Umbilical cord (tissue), 2 donors: ENCODE data around the gene PHKA2. TPM values are rescaled to one million over a fixed set of nuclear protein-coding genes. Genes with fewer than 3 reads are reported as not detected.

ENCODE experiments used
- DNase-seq: peaks from one replicate; pipeline ENCODE4 v3.0.0-alpha.2; 2015; ENCODE audit warnings: low spot score
- total RNA-seq: library from RNA; depleted of rRNA; stranded (reverse); fragments of >200 nt; gene quantifications from one replicate; pipeline ENCODE4 v1.2.3, GENCODE V29; 2014; ENCODE audit warnings: low replicate concordance; ENCODE audit not compliant: insufficient read depth

The PHKA2 gene
- total RNA-seq, 1 donor from 2014 or later = 8.7 TPM

DNA sequence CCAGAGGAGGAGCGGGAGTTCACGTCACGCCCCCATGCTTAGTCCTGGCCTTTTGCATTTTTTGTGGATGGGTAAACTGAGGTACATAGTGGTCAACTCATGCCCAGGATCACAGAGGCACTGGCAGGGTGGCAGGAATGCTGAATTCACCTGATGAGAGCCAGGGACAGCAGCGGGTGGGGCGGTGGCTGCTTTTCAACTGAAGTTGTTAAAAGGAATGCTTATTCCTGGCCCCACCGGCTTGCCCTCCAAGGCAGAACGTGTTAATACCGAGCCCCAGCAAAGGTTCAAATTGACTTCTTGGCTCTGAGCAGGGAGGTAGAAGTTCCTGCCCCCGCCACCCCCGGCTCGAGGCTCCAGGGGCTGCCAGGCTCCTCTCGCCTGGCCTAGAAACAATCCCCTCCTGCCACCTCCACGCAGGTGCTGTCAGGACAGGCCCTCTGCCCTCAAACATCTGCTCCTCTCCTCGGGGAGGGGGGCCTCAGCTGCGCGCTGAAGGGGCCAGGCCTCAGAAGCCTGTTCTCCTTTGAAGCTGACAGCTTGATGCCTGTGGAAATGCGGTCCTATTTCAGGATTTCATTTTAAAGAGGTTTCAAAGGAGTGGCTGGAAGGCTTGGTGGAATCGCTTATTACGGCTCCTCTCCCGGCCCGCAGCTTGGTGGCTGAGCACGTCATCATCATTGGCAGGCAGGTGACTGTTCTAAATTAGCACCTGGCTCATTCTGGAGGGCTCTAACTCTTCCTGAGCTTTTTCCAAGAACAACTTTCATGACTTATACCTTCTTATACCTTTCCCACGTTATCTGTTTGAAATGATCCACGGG, 93.0 kb downstream of the PHKA2 start:
- DNase-seq = no peak

DNA sequence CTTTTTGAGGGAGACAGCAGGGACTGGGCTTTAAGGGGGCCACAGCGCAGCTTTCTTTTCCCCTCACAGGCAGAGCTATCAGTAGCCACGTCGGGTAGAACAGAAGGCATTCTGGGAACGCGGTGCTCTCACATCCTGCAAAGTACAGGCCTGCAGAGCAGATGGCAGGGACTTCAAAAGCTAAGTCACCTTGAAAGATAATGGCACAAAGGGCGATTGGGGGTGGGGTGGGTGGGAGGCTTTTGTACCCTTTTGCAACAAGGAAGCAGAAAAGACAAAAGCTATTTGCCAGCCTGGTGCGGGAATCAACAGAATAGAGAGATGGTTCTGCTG, 93.9 kb downstream of the PHKA2 start:
- DNase-seq = no peak

- DNase-seq = no peak
These were observed 94.4 kb downstream of the PHKA2 start for GRCh38 chrX:18889346-18890048.

DNA sequence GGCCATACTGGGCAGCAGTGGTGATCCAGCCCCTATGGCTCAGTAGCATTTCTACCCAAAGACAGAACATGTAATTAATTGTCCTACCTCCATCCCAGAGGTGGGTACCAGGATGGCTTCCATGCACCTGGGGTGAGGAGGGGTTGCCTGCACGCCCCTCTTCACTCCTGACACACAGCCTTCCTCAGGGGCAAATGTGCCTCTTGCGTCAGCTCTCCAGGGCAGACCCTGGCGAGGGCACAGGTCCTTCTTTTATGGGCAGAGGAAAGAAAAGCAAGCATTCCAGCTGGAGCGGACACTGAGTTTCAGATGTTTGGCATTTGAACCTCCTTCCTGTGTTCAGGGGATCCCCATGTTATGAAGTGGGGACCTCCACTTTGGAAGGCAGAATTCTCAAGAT, 95.6 kb downstream of the PHKA2 start:
- no peak for DNase-seq

DNA sequence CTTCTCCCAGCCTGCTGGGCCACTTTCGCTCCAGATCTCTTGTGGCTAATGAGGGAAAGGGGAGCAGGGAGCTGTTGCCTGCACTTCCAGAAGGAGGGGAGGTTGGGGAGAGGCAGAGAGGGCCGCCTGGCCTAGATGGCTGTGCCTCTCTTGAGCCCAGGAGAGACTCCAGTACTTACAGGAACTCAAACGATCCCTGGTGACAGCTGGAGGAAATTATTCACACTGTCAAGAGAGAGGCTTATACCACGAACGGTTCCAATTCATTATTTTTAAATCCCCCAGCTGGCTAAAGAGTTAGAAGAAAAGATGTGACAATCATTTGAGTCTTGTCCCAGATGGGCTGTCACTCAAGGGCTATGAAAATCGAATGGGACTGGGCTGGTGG, 96.1 kb downstream of the PHKA2 start:
- DNase-seq = no peak

GRCh38 chrX:18887177-18887824, 96.6 kb downstream of the PHKA2 start:
- no peak for DNase-seq

- peak; percentile 81 for DNase-seq
These were observed 97.4 kb downstream of the PHKA2 start for GRCh38 chrX:18886344-18887161.

GRCh38 chrX:18886005-18886343, 97.9 kb downstream of the PHKA2 start:
- no peak for DNase-seq

GRCh38 chrX:18885328-18886004, 98.4 kb downstream of the PHKA2 start:
- DNase-seq = peak; percentile 63

GRCh38 chrX:18884916-18885315, 99.0 kb downstream of the PHKA2 start:
- no peak for DNase-seq

DNA sequence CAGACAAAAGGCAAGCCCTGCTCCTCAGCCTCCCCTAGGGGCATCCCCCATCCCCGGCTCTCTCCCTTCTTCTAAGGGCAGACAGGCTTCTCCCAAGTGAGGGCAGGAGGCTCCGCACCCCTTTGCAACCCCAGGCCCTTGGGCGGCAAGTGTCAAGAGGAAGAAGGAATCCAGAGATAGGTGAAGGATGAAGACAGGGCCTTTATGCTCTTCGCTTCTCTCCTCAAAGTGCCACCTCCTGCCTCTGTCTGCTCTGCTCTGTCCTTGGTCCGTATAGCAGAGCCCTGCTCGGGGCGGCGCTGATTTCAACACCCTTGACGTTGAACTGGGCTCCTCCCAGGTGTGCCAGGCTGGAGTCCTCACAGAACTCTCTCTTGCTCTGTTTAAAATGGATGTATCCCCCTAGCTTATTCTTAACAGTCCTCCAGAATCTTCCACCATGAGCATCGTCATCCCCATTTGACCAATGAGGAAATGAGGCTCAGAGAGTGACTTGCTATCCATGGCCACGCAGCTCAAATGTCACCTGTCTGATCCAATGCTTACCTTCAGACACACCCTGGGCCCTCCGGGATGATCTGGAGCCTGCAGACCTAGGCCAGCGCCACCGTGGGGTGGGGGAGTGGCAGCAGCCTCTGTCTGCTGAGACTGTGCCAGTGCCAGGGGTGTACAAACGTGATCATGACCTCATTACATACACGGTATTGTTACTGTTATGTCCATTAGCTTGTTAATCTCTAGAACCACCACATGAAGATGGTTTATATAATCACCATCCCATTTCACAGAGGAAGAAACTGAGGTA, 99.8 kb downstream of the PHKA2 start:
- DNase-seq = no peak

DNA sequence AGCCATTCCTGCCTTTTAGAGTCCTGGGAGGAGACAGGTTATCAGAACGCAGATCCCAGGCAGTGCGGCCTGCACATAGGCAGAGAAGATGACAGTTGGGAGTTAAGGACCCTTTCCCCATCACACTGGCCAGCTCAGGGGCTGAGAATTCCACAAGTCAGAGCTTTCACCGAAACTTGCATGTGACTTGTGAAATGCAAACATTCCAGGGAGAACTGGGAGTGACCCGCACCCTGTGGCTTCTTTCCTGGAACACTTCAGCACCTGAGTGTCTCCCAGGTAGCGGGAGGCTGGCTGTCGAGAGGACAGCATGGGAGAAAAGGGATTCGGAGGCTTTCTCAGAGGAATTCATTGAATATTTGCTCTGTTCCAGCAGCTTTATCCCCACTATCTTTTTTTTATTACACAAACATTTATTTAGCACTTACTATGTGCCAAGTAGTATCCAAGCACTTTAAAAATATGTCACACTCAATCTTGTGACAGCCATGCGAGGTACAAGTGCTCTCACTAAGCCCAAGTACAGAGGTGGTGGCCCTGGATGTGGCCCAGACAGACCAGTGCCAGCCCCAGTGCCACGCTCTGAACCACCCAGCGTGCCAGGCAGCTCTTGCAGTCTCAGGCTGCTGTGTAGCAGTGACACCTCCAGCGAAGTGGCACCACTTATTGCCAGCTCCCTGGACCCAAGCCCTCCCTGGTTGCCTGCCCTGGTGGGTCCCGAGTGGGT, 100.5 kb downstream of the PHKA2 start:
- no peak for DNase-seq

- no peak for DNase-seq
These were observed 104.8 kb downstream of the PHKA2 start for GRCh38 chrX:18879144-18879543.

GRCh38 chrX:18877469-18877868, 106.4 kb downstream of the PHKA2 start:
- DNase-seq = peak; percentile 61

GRCh38 chrX:18875256-18875878, 108.5 kb downstream of the PHKA2 start:
- no peak for DNase-seq

GRCh38 chrX:18874560-18875255, 109.2 kb downstream of the PHKA2 start:
- no peak for DNase-seq

DNA sequence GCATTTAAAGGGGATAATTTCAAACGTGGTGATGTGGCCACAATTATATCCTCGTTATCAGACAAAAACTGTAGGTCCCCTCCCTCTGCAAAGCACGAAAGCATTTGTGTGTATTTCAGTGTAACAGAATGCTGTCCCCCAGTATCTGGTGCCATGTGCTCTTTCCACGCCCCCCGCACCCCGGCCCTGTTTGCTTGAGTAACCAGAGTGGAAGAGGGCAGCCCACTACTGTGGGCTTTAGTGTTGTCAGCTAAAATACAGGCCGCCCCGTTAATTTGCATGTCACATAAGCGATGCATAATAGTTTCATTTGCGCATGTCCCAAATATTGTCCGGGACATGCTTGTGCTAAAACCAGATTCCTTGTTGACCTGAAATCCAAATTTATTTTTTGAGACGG, 110.1 kb downstream of the PHKA2 start:
- DNase-seq = no peak

GRCh38 chrX:18873189-18873791, 110.6 kb downstream of the PHKA2 start:
- DNase-seq = peak; percentile 52
